Measurements from ENCODE around the gene GPATCH1. TPM values are rescaled to one million over a fixed set of nuclear protein-coding genes. Genes with fewer than 3 reads are reported as not detected.

The GPATCH1 gene
- total and polyA plus RNA-seq, 2 of the 4 experiments (the other 2 are of a cell fraction), result 5.1 to 7.5 TPM

- H2BK120ac ChIP-seq (ENCODE audit: low read depth, low read length), result no peak overlapping the region
- no peak overlapping the region for H3K56ac ChIP-seq (ENCODE audit: extremely low read depth, insufficient read depth, low read length)
- dilution Hi-C loops (cut with HindIII; ENCODE audit: low sequenced_read_pairs, unreplicated experiment), result no loop called here
- H4K8ac ChIP-seq (ENCODE audit: low read depth in 2 of 2, low read length in 2 of 2), result no peak overlapping the region
- WGBS, 2 experiments (ENCODE audit: extremely low coverage in 2 of 2, insufficient read length in 1 of 2), result no CpG with 5 or more reads among the region's 8 CpGs
- ChIA-PET CTCF (interaction anchor here (0.8 kb wide), 1 partner anchor 16 kb away, joined by 3 read pairs; no protein-coding TSS in a partner anchor), POLR2A (ENCODE audit: unreplicated experiment) (no interaction called here)
- H4K91ac ChIP-seq (ENCODE audit: insufficient read depth, low read depth, low read length), result no peak overlapping the region
- H3K4me3 ChIP-seq (ENCODE audit: insufficient read depth, low read depth, low read length), result no peak overlapping the region
- DNase-seq (no peak), ATAC-seq (ENCODE audit: low read depth) (no peak)
- H3K18ac ChIP-seq (ENCODE audit: low read depth, low read length), result no peak overlapping the region
- no peak overlapping the region for H3K4ac ChIP-seq (ENCODE audit: low read depth, low read length)
- no peaks in the 10 kb centered on the region for H4K20me1 ChIP-seq (ENCODE audit: insufficient read depth, low read length)
- BruUV-seq (replicated peaks), result no TSS peak
- no peak overlapping the region for H3K14ac ChIP-seq (replicated peaks; ENCODE audit: low read depth, low read length)
- no peak overlapping the region for H2BK20ac ChIP-seq (ENCODE audit: low read depth, low read length)
- H3K9me1 ChIP-seq (ENCODE audit: insufficient read depth, low read length), result no peaks in the 10 kb centered on the region
- H3K4me2 ChIP-seq (ENCODE audit: low read depth, low read length), result no peak overlapping the region
- peaks cover 4% of the 10 kb centered on the region for H3K9me3 ChIP-seq (ENCODE audit: control insufficient read depth, insufficient read depth, low read length)
- H3K27ac ChIP-seq (ENCODE audit: insufficient read depth, low read length), result no peak overlapping the region
- no peak overlapping the region for H3K9ac ChIP-seq (ENCODE audit: low read depth, low read length)
- H3K23ac ChIP-seq (ENCODE audit: low read depth, low read length), result no peak overlapping the region
- H2AK5ac ChIP-seq (ENCODE audit: low read depth, low read length), result no peak overlapping the region
- H3K4me1 ChIP-seq (ENCODE audit: control insufficient read depth, insufficient read depth, low read length), result no peaks in the 10 kb centered on the region
- H3K36me3 ChIP-seq (ENCODE audit: control insufficient read depth, insufficient read depth, low read length), result no peaks in the 10 kb centered on the region
- intact Hi-C loops (cut with micrococcal nuclease), result no loop called here
- H2AFZ ChIP-seq (replicated peaks; ENCODE audit: low read length, poor library complexity), result no peak overlapping the region
- H4K5ac ChIP-seq (ENCODE audit: low read depth, low read length), result no peak overlapping the region
- TF ChIP-seq ELK1 (IDR thresholded peaks at IDR 0.05; ENCODE audit: borderline replicate concordance, low read depth, low read length), result no peak
- TF ChIP-seq RFX5 (IDR thresholded peaks at IDR 0.05; ENCODE audit: low read depth, low read length), result no peak
- TF ChIP-seq MAZ (IDR thresholded peaks at IDR 0.05; ENCODE audit: borderline replicate concordance, low read depth, low read length), result no peak
- no peak for TF ChIP-seq MXI1 (IDR thresholded peaks at IDR 0.05; ENCODE audit: borderline replicate concordance, low read depth, low read length)
- TF ChIP-seq SMC3 (IDR thresholded peaks at IDR 0.05; ENCODE audit: low read depth, low read length), result no peak
- TF ChIP-seq CEBPB (IDR thresholded peaks at IDR 0.05; ENCODE audit: low read depth, low read length), result no peak
- TF ChIP-seq CHD1 (IDR thresholded peaks at IDR 0.05; ENCODE audit: low read depth, low read length), result no peak
- TF ChIP-seq NFE2L2 (IDR thresholded peaks at IDR 0.05; ENCODE audit: low read depth, low read length), result no peak
- no peak for TF ChIP-seq RAD21 (IDR thresholded peaks at IDR 0.05; ENCODE audit: low read length)
- TF ChIP-seq MAFK (IDR thresholded peaks at IDR 0.05; ENCODE audit: low read depth, low read length), result no peak
- TF ChIP-seq RCOR1 (IDR thresholded peaks at IDR 0.05; ENCODE audit: insufficient replicate concordance, low read length), result no peak
- TF ChIP-seq USF2 (IDR thresholded peaks at IDR 0.05; ENCODE audit: low read depth, low read length), result no peak
- TF ChIP-seq POLR2A (IDR thresholded peaks at IDR 0.05; ENCODE audit: low read depth, low read length), result no peak
- TF ChIP-seq BHLHE40 (IDR thresholded peaks at IDR 0.05; ENCODE audit: low read depth, low read length), result no peak
- no peak for TF ChIP-seq FOS (IDR thresholded peaks at IDR 0.05; ENCODE audit: low read depth, low read length)
- TF ChIP-seq CTCF (conservative IDR thresholded peaks at IDR 0.05; ENCODE audit: low read depth, low read length), result no peak
- H3K79me1 ChIP-seq (ENCODE audit: low read depth in 1 of 2, low read length in 2 of 2), result no peaks in the 10 kb centered on the region
- no peak overlapping the region for H2AK9ac ChIP-seq (replicated peaks; ENCODE audit: low read depth, low read length, poor library complexity)
- no peak overlapping the region for H2BK5ac ChIP-seq (ENCODE audit: low read depth, low read length, poor library complexity, severe bottlenecking)
- in situ Hi-C loops (cut with MboI; ENCODE audit: low sequenced_read_pairs), result no loop called here
- no peaks in the 10 kb centered on the region for H3K27me3 ChIP-seq (ENCODE audit: control insufficient read depth, insufficient read depth, low read length)
- H2BK15ac ChIP-seq (ENCODE audit: low read depth, low read length), result no peak overlapping the region
These were observed 48.7 kb upstream of the GPATCH1 start for GRCh38 chr19:33032218-33032781.

All from IMR-90 (cell line).